COLO668 (cell line): Measurements from ENCODE around the gene RYR1.
"Not testable (repeated sequence)": the region's sequence is repeated elsewhere in the genome, so short reads cannot be mapped to it uniquely, and the experiment has no call there.

Source experiments
- DNase-seq: peaks from one replicate; lab custom pipeline; 2025; ENCODE audit not compliant: unreplicated experiment; lab: John Stamatoyannopoulos, UW

The RYR1 gene

DNA sequence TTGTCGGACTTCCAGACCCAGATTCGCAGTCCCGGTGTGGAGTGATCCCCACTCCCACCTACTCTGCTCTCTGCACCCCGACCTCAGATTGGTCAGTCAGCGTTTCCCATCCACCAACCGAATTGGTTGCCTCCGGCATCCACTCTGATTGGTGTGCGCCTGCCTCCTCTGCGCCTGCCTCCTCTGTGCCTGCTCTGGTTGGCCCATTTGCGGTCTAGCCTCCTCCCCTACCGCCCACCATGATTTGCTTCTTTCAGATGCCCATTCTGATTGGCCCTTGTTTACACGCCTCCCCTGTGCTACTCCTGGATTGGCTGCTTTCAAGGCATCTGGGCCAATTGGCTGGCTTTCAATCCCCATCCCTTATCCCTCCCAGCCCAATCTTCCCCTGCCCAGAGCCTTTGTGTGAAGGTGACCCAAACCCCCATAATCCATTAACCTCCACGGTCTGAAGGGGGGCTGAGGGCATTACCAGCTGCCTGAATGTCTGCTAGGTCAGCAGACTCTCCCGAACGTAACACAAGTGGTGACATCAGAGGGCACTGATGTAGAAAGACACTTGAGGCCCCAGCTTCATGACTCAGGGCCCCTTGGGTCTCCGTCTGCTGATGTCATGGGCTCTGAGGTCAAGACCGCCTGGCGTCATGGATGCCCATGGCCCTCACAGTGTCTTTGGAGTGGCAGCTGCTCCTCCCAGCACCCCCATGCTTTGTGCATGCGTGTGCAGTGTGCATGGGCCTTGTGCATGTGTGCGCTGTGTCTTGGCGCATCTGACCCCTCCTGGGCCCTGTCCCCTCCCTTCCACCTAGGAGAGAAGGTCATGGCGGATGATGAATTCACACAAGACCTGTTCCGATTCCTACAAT lies 103.8 kb downstream of the RYR1 start:
- no peak for DNase-seq

DNA sequence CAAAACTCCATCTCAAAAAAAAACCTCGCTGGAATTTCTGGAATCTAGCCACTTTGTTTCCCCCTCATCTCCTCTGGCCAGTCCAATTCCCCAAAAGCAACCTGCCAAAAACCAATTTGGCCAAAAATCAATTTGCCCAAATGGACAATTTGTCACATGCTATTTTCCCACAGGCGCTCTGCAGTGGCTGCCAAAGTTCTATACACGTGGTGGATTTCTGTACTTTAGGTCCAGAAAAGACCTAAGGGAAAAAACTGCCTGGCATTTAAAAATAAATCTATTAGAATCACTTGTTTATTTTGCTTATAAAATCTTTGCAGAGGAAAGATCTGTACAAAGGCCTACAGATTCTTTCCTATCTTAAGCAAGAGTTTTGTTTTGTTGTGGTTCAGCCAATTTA lies 104.9 kb downstream of the RYR1 start:
- no peak for DNase-seq

DNA sequence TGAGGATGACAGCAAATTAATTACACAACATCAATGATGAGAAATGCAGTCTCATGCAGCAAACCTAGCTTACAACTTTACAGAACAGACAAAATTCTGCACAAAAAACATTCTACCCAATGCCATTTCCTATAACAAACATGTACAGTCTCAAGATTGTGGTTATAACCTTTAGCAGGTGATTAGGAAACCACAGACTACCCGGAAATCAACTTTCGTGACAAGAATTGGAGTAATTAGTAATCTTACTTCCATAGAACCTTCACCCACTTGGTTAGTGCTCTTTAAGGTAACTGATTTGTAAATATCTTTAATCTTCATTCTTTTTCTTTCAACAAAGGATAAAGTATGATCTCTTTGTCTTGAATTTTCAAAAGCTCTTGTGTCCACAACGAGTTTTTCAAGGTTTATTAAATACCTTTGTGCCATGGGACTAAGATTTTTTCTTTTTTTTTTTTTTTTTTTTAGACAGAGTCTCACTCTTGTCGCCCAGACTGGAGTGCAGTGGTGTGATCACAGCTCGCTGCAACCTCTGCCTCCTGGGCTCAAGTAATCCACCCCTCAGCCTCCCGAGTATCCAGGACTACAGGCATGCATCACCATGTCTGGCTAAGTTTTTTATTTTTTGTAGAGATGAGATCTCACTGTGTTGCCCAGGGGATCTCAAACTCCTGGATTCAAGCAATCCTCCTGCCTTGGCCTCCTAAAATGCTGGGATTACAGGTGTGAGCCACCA lies 105.5 kb downstream of the RYR1 start:
- DNase-seq, result no peak

DNA sequence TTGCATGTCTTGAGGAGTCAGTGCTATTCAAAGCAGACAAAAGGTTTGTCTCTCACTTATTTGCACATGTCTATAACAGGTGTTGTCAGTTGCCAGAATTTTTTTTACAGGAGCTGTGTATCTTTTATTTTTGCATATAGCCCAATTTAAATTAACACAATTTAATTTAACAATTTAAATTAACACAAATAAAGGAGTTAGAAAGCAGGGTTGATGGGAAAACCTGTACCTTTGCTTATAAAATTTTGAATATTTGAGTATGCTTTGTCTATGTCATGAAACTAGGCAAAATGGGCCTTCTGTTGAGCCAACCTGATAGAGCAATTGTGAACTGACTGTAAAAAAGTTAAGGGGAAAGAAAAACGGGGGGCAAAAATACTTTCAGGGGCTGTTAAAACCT lies 106.3 kb downstream of the RYR1 start:
- DNase-seq, result no peak

DNA sequence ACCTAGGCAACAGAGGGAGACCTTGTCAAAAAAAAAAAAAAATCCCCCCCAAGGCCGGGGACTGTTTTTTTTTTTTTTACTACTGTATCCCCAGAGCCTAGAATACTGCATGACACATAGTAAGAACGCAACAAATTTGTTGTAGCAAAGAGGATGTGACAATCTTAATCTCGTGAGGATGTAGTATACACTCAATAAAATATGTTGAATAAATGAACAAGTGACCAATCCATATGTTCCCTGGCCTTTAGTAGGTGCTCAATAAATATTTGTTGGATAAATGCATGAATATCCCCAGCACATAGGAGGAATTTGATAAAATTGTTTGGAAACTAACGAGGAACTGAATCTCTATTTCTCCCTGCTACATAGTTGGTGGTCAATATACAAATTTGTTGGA lies 108.5 kb downstream of the RYR1 start:
- no peak for DNase-seq

DNA sequence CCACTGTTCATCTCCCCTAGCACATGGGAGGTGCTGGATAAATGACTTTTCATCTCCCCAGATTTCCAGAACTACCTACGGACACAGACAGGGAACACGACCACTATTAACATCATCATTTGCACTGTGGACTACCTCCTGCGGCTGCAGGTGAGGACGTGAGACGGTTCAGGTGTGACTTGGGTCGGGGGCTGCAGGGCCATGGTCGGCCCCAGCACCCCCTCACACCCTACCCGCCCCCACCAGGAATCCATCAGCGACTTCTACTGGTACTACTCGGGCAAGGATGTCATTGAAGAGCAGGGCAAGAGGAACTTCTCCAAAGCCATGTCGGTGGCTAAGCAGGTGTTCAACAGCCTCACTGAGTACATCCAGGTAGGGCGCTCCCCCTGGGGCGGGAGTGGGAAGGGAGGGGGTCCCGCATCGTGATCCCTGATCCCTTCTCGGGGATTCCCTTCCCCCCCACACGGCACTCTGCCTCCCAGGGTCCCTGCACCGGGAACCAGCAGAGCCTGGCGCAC lies 109.9 kb downstream of the RYR1 start:
- no peak for DNase-seq

DNA sequence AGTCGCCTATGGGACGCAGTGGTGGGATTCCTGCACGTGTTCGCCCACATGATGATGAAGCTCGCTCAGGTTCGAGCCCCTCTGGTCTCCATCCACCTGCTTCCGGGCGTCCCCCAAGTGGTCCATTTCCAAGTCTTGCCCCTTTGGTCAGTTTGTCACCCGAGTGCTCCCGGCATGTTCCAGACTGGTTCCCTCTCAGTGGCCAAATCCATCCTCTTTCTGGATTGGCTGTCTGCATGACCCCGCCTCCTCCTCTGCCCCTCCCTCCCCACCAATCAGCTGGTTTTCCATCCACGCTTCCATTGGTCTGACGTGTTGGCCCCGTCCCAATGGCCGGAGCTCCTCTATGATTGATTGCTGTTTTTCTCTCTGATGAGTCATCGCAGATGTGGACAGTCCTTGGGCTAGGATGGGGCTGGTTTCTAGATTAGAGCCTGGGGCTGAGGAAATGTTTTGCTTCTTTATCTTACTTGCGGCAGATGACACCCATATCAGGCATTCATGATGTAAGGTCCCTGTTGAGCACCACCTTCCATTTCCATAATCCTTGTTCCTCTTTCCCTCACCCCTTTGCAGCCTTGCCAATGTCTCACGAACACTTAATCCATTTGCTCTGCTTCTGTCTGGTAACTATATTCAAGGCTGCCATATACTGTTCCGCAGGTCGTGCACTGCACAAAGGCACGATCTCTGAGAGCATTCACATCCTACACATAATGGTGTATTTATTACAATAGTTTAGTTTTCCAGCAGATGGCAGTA lies 110.5 kb downstream of the RYR1 start:
- DNase-seq, result no peak

DNA sequence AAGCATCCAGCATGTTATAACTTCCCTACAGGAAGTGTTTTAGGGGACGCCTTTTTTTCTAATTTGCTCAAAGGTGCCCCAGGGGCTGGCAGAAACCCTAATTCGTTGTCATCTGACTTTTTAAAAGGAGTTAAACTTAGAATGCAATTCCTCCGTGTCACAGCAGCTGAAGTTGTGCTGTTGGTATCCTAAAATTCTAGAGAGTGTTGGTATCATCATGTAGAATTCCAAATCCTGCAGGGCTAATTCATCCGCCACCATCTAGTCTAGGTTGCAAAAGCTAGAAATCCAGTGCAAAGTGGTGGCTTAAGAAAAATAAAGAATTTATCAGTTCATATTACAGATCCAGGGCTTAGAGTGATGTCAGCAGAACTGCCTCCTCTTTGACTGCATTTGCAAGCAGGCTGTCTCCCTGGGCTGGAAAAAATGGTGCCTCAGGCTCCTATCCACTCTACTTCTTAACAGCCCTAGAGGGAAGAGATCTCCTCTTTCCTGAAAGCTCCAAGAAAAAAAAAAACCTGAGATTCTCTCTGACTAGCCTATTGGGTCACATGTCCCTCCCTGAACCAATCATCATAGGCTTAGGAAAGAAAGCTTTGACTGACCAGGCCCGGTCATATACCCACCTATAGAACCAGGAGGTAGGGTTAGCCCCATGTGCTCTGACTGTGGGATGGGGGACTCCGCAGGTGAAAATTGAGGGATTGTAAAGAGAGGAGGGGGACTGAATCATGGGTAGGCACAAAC lies 111.3 kb downstream of the RYR1 start:
- DNase-seq, result no peak

DNA sequence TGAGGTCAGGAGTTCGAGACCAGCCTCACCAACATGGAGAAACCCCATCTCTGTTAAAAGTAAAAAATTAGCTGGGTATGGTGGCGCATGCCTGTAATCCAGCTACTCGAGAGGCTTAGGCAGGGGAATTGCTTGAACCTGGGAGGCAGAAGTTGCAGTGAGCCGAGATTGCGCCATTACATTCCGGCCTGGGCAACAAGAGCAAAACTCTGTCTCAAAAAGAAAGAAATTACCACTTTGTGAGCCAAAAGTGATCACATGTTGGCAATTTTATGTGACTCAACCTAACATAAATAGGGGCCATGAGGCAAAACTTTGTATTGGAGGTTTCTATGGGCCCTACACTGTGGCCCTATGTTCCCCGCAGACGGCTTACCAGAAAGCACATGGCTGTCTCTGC lies 112.1 kb downstream of the RYR1 start:
- DNase-seq, result no peak

DNA sequence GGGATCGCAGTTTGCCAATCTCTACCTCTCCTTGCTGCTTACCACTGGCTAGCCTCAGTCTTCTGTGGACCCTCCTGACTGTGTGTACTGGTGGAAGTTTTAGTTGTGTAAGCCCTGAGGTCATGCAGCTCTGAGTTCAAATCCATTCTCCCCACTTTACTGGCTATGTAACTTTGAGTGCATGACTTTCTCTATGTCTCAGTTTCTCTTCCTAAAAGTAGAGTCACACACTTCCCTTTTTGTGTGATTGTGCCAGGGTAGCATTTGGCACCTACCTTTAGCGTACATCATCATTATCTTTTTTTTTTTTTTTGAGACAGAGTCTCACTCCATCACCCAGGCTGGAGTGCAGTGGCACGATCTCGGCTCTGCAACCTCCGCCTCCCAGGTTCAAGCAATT lies 113.9 kb downstream of the RYR1 start:
- no peak for DNase-seq

DNA sequence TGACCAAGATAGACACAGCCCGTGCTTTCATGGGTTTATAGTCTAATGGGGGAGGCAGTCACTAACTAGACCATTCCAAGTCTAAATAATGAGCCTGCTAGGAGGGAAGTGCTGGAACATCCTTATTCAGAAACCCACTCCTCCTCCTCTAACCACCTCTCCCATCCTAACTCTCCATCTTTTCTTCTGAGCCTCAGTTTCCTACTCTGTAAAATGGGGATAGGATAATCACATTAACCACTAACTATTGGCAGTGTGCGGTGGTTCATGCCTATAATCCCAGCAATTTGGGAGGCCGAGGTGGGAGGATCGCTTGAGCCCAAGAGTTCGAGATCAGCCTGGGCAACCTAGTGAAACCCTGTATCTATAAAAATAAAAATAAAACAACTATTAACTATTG lies 115.6 kb downstream of the RYR1 start:
- no peak for DNase-seq

DNA sequence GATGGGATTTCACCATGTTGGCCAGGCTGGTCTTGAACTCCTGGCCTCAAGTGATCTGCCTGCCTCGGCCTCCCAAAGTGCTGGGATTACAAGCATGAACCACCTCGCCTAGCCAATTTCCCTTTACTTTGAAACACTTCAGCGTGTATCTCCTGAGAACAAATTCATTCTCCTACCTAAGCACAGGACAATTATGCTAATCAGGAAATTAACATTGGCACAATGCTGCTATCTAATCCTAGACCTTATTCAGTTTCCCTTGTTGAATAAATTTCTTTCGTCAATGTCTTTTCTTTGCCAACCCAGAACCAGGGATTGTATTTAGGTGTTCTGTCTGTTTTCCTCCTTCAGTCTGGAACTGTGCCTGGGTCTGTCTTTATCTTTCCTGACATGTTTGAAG lies 116.5 kb downstream of the RYR1 start:
- no peak for DNase-seq

DNA sequence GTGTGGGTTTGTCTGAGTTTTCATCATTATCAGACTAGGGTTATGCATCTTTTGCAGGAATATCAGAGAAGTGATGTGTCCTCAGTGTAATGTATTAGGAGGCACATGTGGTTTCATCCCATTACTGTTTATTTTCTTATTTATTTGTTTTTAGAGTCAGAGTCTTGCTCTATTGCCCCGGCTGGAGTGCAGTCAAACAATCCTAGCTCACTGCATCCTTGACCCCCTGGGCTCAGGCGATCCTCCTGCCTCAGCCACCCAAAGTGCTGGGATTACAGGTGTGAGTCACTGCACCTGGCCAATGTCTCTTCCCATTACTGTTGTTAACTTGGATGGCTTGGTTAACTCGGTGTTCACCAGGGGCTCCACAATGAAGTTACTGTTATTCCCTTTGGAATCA lies 116.9 kb downstream of the RYR1 start:
- DNase-seq, result no peak

DNA sequence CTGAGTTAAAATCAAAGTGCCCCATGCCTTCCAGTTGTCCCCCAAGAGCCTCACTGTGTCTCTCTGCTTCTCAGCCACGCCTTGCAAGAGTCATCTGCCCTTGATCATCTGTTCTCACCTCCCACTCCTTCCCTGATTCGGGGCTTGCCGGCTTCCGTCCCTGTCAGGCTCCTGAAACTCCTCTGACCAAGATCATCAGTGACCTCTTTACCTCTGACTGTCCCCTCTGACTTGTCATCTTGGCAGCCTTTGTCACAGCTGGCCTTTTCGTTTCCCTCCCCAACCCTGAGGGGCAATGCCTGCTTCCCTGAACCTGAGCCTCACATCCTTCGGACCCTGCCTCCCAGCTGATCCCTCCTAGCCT lies 117.9 kb downstream of the RYR1 start:
- DNase-seq, result no peak

DNA sequence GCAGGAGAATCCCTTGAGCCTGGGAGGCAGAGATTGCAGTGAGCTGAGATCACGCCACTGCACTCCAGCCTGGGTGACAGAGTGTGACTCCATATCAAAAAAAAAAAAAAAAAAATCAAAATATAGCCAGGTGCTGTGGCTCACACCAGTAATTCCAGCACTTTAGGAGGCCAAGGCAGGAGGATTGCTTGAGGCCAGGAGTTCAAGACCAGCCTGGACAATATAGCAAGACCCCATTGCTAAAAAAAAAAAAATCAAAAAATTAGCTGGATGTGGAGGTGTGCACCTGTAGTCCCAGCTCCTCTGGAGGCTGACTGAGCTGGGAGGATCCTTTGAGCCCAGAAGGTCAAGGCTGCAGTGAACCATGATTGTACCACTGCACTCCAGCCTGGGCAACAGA lies 119.7 kb downstream of the RYR1 start:
- DNase-seq, result not testable (repeated sequence)

DNA sequence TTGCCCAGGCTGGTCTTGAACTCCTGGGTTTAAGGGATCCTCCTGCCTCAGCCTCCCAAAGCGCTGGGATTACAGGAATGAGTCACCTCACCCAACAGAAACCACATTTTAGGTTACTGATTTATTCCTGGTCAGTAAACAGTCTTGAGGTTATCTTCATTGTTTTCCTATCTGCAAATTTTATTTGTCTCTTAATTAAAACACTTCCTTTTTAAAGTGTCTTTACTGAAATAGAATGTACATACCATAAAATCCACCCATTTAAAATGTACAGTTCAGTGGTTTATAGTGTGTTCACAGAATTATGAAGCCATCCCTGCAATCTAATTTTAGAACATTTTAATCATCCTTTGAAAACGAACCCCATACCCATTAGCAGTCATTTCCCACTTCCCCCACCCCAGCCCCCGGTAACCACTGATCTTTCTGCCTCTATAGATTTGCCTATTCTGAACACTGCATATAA lies 121.2 kb downstream of the RYR1 start:
- DNase-seq, result no peak

DNA sequence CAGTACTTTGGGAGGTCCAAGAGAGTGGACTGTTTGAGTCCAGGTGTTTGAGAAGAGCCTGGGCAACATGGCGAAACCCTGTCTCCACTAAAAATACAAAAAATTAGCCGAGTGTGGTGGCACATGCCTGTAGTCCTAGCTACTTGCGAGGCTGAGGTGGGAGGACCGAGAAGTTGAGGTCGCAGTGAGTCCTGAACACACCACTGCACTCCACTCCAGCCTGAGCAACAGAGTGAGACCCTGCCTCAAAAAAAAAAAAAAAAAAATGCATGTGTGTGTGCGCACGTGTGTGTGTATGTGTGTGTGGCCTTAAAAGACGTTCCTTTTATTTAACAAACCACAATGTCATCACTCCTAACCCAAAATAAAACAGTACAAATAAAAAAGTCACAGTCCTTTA lies 121.7 kb downstream of the RYR1 start:
- DNase-seq, result no peak

DNA sequence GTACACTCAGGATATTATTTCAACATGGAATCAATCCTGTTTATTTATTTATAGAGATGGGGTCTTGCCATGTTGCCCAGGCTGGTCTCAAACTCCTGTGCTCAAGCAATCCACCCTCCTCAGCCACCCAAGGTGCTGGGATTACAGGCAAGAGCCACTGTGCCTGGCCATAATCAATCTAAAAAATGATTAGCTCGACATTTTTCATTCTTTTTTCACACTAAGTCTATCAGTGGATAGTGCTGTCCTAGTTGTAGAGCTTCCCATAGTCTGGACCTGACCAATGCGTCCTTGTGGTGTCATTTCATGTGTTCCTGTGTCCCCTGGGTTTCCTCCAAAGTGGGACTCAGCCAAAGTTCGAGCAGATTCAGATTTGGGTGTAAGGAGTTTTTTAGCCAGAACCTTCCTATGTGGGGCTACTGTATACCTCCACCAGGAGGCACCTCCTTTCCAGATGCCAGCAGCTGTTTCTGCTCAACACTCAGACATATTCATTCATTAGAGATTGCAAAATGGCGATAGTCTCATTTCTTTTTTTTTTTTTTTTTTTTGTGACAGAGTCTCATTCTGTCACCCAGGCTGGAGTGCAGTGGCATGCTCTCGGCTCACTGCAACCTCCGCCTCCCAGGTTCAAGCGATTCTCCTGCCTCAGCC lies 123.2 kb downstream of the RYR1 start:
- DNase-seq, result no peak

DNA sequence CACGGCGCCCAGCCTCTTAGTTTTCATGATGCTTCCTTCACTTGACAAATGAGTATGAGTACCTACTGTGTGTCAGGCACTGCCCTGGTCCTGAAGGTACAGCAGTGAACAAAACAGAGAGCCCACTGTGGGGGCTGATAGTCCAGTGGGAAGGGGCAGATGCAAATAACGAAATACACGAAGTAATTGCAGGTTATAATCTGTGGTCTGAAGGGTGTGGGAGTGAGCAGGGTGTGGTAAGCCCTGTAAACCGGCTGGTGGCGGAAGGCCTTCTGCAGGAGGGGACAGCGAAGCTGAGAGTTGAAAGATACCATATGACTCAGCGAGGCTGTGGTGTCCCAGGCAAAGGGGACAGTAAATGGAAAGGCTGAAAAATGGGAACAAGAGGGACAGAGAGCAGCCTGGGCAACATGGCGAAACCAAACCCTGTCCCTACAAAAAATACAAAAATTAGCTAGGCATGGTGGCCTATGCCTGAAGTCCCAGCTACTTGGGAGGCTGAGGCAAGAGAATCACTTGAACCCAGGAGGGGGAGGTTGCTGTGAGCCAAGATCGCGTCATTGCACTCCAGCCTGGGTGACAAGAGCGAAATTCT lies 123.8 kb downstream of the RYR1 start:
- no peak for DNase-seq

DNA sequence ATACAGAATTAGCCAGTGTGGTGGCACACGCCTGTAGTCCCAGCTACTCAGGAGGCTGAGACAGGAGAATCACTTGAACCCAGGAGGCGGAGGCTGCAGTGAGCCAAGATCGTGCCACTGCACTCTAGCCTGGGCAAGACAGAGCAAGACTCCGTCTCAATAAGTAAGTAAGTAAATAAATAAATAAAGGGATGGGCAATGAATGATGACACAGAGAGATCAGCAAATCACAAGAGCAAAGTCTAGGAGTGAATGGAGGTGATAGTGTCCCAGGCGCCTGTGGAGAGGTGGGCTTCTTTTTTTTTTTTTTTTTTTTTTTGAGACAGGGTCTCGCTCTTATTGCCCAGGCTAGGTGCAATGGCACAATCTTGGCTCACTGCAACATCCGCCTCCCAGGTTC lies 125.4 kb downstream of the RYR1 start:
- DNase-seq, result not testable (repeated sequence)
